MCF 10A (cell line): ENCODE measurements around the gene RAB36. TPM values are rescaled to one million over a fixed set of nuclear protein-coding genes. Genes with fewer than 3 reads are reported as not detected.

ENCODE experiments used
- Bru-seq: library from RNA; stranded (reverse); fragments of 400-500 nt; gene quantifications from one replicate; lab custom pipeline; 2021; lab: Mats Ljungman, UMichigan
- BruChase-seq, 2 experiments: library from RNA; stranded (reverse); fragments of 400-500 nt; gene quantifications; one replicate each; lab custom pipeline; 2021; lab: Mats Ljungman, UMichigan
- BruUV-seq: library from RNA; stranded (reverse); fragments of 400-500 nt; replicated peaks from 2 replicates; lab custom pipeline; 2021; lab: Mats Ljungman, UMichigan
- CTCF ChIA-PET: fragments of 300-600 bp; sonication (Branson Sonifier 250); formaldehyde crosslinking; extraction: SDS; loops from one replicate; lab custom pipeline; 2021; ENCODE audit warnings: antibody characterized with exemption, inconsistent platforms; lab: Yijun Ruan, JAX
- POLR2A ChIA-PET: fragments of 300-600, 350-650 bp; sonication (Branson Sonifier 250); formaldehyde crosslinking; extraction: SDS; loops from one replicate; lab custom pipeline; 2020; ENCODE audit warnings: antibody characterized with exemption, inconsistent platforms; lab: Yijun Ruan, JAX
- DNase-seq: peaks from one replicate; pipeline ENCODE4 v3.0.0-alpha.2; 2018; ENCODE audit not compliant: unreplicated experiment
- H3K27ac Mint-ChIP-seq: one replicate; pipeline ENCODE4 v1.8.0; 2022; ENCODE audit warnings: mild to moderate bottlenecking, low read depth, mixed read lengths; ENCODE audit not compliant: unreplicated experiment
- H3K27me3 Mint-ChIP-seq: one replicate; pipeline ENCODE4 v1.8.0; 2022; ENCODE audit warnings: mixed read lengths; ENCODE audit not compliant: insufficient read depth, unreplicated experiment
- H3K36me3 Mint-ChIP-seq: one replicate; pipeline ENCODE4 v1.8.0; 2022; ENCODE audit warnings: mild to moderate bottlenecking, moderate library complexity, mixed read lengths; ENCODE audit not compliant: insufficient read depth, unreplicated experiment
- H3K4me1 Mint-ChIP-seq: one replicate; pipeline ENCODE4 v1.8.0; 2022; ENCODE audit warnings: mixed read lengths; ENCODE audit not compliant: insufficient read depth, unreplicated experiment
- H3K4me3 Mint-ChIP-seq: one replicate; pipeline ENCODE4 v1.8.0; 2022; ENCODE audit warnings: mild to moderate bottlenecking, moderate library complexity, mixed read lengths; ENCODE audit not compliant: unreplicated experiment
- H3K9me3 Mint-ChIP-seq: one replicate; pipeline ENCODE4 v1.8.0; 2022; ENCODE audit warnings: mixed read lengths; ENCODE audit not compliant: unreplicated experiment
- CTCF ChIP-seq: fragments of 200-600 bp; IDR thresholded peaks from one replicate; pipeline ENCODE4 v1.8.0; 2022; ENCODE audit warnings: antibody characterized with exemption, mild to moderate bottlenecking; ENCODE audit not compliant: unreplicated experiment
- intact Hi-C: fragments of 100-400 bp; cut with micrococcal nuclease; formaldehyde crosslinking; loops from 2 replicates; pipeline ENCODE4 v1.14.1; 2022
- long read RNA-seq: library from polyadenylated mRNA; stranded (forward); transcript quantifications from one replicate; pipeline ENCODE4 v2.0.0, GENCODE V29; 2022
- total RNA-seq: library from RNA; stranded (reverse); gene quantifications from 2 replicates; pipeline ENCODE4 v1.2.3, GENCODE V29; 2022

The RAB36 gene
- 8.5 and 8.8 TPM in 2 replicates for total RNA-seq
- percentile 54 among the genes with signal in this experiment for Bru-seq, nascent RNA
- BruChase-seq, experiment 1, labeled RNA remaining after a 6-hour chase: percentile 53 among the genes with signal in this experiment
- percentile 51 among the genes with signal in this experiment for BruChase-seq, experiment 2, labeled RNA remaining after a 2-hour chase
- long read RNA-seq, transcript RAB36-201 (11 exons, 3,828 nt): major isoform, 7 of 13 reads
- long read RNA-seq, partial matches to known transcripts: 1 of 13 reads
- long read RNA-seq, other reads (novel, unspliced or antisense): 5 of 13 reads

- TSS peak; percentile 36 for BruUV-seq
- peaks cover 7% of the 10 kb centered on the region for H3K36me3 Mint-ChIP-seq
- ChIA-PET CTCF (interaction anchor here (0.5 to 5.3 kb wide), 8 partner anchors 11 to 789 kb away, joined by 3 to 23 read pairs (median 3); no protein-coding TSS in a partner anchor), POLR2A (interaction anchor here (0.5 to 0.7 kb wide), 2 partner anchors 137 to 1772 kb away, joined by 3 read pairs; no protein-coding TSS in a partner anchor)
- DNase-seq: peak; percentile 99
- H3K27ac Mint-ChIP-seq: peak within 1 kb of the TSS; percentile 72
- no peaks in the 10 kb centered on the region for H3K27me3 Mint-ChIP-seq
- H3K9me3 Mint-ChIP-seq: no peaks in the 10 kb centered on the region
- intact Hi-C loops: no loop called here
- no peak for TF ChIP-seq CTCF
- H3K4me3 Mint-ChIP-seq: peak within 1 kb of the TSS; percentile 78
- peaks cover 9% of the 10 kb centered on the region for H3K4me1 Mint-ChIP-seq
Observed at GRCh38 chr22:23144932-23145877, at the start of gene RAB36. Gene RAB36 (plus strand): TSS chr22:23145477. CDS start chr22:23146617, 1,140 bp downstream.

GRCh38 chr22:23095733-23096342, 49.4 kb upstream of the RAB36 start:
- no peak for TF ChIP-seq CTCF
- no peaks in the 10 kb centered on the region for H3K9me3 Mint-ChIP-seq
- intact Hi-C loops: no loop called here
- DNase-seq: no peak
- no peaks in the 10 kb centered on the region for H3K27me3 Mint-ChIP-seq
- BruUV-seq: no TSS peak
- no peaks in the 10 kb centered on the region for H3K36me3 Mint-ChIP-seq
- ChIA-PET CTCF (interaction anchor here (0.6 to 0.7 kb wide), 2 partner anchors 49 to 423 kb away, joined by 3 read pairs; no protein-coding TSS in a partner anchor), POLR2A (no interaction called here)
- H3K4me1 Mint-ChIP-seq: no peaks in the 10 kb centered on the region
- H3K4me3 Mint-ChIP-seq: no peak overlapping the region
- H3K27ac Mint-ChIP-seq: no peak overlapping the region

- Mint-ChIP-seq H3K4me3 (no peak overlapping the region), H3K27me3 (no peaks in the 10 kb centered on the region), H3K36me3 (no peaks in the 10 kb centered on the region), H3K9me3 (no peaks in the 10 kb centered on the region), H3K4me1 (no peaks in the 10 kb centered on the region), H3K27ac (no peak overlapping the region)
- intact Hi-C loops: no loop called here
- no peak for TF ChIP-seq CTCF
- POLR2A ChIA-PET: no interaction called here
- no peak for DNase-seq
- CTCF ChIA-PET: no interaction called here
- BruUV-seq: no TSS peak
Observed at GRCh38 chr22:23097412-23098229, 47.7 kb upstream of the RAB36 start.
